Endometrial microvascular endothelial cells (primary cell): ENCODE data around the gene RGMB. TPM values are rescaled to one million over a fixed set of nuclear protein-coding genes. Genes with fewer than 3 reads are reported as not detected.

Experiments used
- in situ Hi-C: cut with HindIII; loops from 2 replicates; pipeline ENCODE4 v1.10.0; 2017; ENCODE audit warnings: low sequenced_read_pairs, low pct_unique_long_range_greater_than_20kb; ENCODE audit errors: inconsistent ontology term
- total RNA-seq: library from RNA; depleted of rRNA; stranded (reverse); fragments of >200 nt; gene quantifications from one replicate; pipeline ENCODE4 v1.2.3, GENCODE V29; 2015; ENCODE audit errors: inconsistent ontology term

Gene RGMB
- total RNA-seq, 1 donor from 2014 or later, result 40.3 TPM

DNA sequence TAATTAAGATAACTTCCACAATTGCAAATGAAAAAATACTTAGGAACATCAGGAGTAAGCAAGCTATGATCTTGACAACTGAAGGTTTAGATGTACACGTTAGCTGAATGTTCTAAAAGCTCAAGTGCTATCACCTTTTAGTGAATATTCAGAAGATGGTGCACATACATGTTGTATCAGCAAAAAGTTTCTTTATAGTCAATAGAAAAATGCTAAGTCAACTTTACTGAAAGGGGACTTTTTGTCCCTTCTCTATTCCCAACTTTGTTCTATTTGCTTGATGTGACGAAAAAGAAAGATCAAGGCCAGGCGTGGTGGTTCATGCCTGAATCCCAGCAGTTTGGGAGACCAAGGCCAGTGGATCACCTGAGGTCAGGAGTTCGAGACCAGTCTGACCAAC, 7.6 kb upstream of the RGMB start:
- in situ Hi-C loops, result no loop called here

DNA sequence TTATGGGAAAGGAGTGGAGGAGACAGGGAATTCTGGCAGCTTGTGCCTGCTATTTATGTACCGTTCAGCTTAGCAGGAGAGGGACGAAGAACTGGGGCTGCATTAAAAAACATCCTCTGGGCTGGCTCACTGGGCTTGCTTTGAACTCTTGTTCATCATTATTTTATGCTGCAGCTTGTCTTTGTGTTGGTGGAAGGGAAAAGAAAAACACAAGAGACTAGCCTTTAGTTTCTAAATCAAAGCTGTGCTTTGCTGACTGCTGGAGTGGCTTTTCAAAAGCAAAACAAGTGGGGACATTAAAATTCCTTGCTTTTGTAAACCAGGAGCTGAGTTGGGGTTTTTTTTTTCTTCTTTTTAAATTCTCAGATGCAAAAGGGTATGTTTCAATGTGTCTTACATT, 5.9 kb upstream of the RGMB start:
- in situ Hi-C loops, result no loop called here

DNA sequence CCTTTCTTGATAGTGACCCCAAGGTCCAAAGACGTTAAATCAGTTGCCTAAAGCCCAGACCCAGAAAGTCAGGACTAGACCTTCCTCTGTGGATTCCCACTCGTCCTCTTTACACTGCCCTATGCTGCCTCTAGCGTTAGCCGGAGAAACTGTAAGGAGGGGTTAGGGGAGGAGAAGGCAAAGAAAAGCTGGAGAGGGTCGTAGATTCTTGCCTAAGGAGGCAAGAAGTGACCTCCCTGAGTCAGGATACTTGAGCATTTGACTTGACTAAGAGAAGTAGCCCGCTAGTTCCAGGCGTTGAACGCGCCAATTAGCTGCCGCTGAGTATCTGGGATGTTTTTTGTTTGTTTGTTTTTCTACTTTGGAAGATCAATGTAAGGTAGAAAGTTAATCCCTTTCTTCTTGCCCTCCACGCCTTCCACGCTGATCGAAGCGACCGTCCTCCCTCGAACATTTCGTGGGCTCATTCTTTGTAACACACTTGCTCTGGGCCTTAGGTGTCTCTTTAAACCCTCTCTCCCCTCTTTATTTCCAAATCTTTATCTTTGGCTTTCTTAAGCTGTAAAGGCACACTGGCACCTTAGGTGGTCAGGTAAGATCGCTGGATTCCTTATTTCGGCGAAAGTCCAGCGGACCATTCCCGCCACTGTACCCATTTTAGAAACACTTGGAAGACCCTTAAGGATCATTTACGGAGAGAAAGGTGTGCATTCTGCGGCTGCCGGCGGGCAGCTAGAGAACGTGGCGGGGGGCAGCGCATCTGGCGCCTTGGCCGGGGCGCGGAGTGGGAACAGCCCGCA, 5.1 kb upstream of the RGMB start:
- in situ Hi-C loops, result no loop called here

DNA sequence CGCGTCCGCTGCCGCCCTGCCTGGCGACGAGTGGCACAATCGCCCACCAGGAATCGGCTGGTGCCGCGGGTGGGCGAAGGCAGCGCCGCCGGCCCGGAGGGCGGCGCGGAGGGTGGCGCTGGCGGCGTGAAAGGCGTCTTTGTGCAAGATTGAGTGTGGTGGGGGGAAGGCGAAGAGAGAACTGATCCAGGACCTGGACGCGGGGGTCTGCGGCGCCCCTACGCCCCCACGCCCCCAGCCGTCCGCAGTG, 4.6 kb upstream of the RGMB start:
- in situ Hi-C loops, result no loop called here

DNA sequence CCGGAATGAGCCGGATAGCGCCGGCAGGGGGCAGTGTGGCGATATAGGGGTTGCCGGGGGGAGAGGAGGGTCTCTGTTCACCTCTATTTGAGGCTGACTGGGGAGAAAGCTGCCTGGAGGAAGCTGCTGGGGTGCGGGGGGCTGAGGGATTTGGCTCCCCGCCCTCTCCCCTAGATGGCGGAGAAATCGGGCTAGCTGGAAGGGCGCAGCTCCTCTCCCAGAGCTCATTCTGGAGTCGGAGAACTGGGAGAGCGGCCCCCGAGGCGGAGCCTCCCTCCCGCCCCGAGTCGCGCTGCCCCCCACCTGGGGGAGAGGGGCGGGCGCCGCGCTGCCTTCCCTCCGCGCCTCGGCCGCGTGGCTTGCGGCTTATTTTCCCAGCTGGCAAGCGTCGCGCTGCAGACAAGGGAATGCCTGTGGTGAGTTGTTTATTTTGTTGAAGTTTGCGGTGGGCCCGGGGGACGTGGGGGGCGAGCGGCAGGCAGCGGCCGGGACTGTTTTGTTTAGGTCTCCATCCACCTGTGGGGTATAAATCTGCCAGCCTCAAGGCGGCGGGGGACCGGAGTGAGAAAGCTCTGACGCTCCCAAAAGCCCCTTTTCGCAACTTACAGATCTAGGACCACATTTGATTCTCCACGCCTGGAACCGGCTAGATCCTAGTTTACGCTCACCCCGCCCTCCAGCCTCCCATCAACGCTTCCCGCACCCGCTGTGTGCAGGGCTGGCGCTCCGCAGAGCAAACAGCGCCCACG, 4.1 kb upstream of the RGMB start:
- in situ Hi-C loops, result no loop called here

DNA sequence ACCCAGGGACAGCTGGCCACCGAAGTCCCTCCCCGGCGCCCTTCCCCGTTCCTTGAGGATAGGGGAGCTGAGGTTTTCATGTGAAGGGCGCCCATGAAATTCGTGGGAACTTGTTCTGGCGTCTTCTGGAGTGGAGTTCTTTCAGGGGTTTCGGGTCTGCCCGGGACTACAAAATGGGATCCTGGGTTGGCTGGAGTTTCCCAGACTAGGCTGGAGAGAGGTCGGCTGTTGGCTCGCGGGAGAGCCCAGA, 3.6 kb upstream of the RGMB start:
- in situ Hi-C loops, result no loop called here

DNA sequence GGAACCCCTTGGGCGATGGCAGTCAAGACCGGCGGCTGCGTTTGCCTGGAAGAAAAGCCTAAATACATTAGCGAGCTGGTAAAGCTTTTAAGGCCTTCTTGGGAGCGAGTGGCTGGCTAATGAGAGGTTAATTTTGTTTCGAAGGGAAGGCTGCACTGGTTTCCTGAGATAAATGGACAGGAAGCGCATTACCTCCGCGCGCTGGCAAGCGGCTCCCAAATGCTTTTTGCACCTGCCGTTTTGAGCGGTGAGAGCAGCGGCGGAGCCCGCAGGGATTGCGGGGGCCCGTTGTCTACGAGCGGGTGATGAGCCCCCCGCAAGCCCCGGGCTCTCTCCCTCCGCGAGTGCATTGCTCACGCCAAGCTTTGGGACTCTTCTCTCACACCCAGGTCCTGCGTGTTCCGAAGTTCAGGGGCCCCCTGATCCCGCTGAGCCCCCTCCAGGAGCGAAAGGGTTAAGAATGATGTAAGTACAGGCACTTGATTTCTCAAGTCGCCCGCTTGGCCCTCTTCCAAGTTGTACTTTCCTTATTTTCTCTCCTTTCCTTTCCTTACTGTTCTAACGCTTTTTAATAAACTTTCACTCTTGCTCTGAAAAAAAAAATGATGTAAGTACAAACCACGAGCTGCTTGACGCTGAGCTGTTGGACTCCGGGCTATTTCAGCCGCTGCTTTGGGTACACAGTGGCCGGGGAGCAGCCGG, 3.1 kb upstream of the RGMB start:
- in situ Hi-C loops, result no loop called here

DNA sequence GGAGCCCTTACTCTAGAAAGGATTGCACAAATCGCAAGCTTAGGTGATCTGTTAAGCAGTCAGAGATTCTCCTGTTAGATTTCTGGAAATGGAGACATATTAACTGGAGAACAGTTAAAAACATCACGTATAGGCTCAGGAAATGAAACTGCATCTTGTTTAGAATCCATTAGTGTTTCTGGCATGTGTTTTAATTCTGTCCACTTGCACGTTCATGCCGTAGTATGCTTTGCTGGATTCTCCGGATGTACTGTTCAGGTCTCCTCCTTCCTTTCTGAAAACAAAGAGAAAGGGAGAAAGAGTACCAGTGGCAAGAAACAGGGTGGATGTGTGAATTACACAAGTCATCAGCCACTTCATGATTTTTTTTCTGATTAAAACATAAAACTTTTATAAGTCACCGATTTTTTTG, 2.5 kb upstream of the RGMB start:
- in situ Hi-C loops, result no loop called here

DNA sequence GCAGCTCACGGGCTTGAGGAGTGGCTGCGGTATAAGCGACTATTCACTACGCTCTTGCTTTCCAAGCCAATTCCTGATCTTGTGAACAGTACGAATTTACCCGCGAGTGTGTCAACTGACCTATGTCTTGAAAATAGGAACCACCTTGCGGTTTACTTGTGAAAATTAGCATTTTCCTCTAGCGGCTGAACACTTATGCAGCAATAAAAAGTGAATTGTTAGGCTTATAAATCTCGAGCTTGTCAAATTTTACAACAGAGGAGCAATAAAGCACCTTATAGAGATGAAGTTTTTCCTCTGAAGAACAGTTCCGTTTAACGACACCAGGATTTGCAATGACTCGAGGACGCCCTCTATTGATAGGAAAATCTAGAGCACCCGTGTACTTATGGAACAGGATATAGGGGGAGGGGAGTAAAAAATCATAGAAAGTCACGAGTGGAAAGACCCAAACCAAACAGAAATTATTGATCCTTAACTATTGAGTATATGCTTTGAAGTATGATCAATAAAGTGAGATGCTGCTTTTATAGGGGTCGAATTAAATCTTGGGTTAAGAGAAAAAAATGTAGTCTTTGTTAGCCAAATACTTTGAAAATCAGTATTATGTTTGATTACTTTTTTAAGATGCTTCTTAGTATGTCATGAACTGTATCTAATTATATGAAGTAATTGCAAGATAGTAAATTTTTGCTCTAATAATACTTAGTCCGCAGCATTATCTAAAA, 1.9 kb upstream of the RGMB start:
- in situ Hi-C loops, result no loop called here

DNA sequence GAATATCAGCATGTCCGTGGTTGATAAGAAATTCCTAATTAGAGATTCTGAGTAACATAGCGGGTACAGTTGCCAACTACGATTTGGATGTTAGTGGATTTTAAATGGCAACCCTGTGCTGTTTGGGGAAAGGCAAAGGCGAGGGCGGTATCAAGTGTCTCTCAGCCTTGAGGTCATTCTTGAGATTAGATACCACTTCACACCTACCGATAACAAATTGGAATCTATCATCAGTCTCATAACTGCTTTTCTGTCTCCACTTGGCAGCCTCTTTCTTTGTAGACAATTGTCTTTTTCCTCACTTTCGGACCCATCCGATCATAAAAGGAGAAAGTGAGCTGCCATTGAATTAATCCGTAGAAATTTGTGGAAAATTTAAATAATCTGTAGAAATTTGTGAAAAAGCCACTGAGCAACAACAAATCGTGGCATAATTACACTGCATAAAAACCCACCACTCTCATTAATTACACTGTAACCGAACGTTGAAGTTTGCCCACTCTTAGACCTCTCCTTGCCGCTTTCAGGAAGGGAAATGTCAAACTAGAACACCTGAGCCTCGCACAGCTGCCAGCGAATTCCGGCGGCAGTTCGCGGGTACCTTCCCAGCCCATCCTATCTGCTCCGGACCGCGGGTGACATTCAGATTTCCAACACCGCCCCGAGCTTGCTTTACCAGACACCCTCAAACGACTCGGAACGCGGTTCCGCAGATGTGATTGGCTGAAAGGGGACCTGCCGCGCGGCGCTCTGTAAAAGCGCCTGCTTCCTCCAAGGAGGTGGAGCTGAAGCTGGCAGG, 849 bp upstream of the RGMB start:
- in situ Hi-C loops, result no loop called here

DNA sequence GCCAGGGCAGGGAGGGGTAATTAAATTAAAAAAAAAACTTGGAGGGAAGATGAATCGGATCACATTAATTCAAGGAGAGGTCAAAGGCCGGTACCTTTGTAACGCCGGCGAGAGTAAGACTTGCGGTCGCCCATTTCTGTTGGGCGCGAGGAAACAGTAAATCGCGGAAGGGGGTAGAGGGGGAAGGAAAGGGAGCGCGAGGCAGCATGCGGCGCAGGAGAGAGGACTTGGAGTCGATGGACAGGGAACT, 324 bp upstream of the RGMB start:
- in situ Hi-C loops, result no loop called here

DNA sequence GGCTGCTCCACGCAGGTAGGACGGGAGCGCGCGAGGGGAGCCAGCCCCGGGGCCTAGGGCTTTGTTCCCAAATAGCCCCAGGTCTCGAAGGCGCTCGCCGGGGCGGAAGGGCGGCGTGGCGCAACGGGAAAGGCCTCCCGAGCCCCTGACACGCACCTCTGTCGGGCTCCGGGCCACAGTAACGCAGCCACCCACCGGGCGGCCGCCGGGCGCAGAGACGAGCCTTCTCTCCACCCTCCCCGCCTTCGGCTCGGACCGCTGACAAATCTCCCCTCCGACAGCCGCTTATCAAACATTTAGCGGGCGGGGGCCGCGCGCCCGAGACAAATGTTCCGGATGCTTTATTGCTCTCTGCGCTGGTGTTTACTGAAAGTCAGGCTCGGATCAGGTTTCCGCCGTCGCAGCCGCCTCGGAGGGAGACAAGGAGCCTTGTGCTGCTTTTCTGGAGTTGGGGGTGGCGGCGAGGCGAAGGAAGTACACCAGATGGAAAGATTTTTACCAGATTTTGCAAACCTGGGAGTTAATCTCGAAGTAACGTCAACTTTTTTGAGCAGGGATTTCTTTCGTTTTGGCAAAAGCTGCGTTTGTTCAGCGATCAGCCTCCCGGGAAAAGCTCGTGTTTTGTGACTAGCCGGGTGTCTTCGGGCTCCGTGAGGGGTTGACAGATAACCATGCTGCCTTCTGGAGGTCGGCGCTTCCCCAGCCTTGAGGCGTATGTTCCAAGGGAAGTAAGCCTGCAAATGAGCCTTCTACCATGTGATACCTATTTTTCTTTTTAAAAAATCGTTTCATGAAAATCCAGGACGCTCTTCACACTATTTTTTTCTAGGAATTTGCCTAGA, 950 bp downstream of the RGMB start:
- in situ Hi-C loops, result no loop called here

DNA sequence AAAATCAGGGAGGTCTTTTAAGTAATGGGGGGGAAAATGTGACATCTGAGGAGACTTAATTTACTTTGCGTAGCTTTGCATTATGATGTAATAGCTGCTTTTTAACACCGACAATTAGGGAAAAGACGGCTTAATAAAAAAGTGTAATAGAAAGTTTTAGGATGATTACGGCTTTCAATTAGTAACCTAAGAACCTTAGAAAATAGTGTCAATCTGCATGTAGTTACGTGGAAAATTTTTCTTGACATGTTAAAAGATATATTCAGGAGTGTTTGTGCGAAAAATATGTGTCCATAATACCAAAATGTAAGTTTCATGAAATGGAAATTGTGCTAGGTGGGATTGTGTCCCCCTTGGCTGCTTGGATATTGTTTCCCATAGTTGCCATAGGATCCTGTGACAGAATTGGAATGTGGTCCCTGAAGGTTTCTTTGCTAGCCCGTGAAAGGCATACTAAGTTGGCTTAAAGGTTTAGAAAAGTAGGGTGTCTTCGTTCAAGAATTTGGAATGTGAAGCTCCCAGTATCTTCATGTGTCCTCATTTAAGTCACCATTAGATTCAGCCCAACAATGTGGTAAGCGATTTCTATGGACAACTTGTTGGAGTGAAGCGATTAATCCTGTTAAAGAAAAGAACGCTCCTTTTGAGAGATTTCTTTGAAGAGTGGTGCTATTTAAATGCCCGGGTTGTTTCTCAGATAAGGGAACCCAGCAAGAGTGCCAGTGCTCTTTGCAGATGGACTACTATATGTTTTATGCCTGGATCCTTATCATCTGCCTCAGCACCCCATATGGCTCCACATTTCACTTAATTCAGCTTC, 2.0 kb downstream of the RGMB start:
- in situ Hi-C loops, result no loop called here

DNA sequence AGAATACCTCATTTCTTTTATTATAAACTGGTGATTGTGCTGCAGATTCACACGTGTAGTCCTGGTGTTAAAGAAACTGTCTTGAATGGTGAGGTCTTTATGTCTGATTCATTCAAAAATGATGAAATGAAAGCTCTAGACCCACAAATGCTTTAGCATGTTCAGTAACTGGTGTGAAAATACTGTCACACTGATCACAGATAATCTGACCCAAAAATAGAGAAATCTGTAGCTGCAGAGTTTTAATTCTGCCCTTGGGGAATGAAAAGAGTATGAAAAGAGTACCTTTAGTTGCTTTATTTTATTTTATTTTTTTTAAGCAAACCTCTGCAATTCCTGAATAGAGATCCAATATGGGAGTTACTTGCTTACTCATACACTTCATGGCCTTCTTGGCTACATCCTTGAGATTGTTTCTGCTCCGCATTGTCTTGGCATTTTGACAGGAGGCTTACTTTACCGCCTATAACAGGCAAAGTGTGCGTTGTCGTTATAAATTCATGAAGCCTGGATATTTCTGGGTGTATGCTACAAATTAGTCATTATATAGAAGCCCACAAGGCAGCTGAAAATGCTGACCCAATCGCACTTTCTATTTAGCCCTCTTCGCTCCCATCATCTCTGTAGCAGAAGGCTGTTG, 2.7 kb downstream of the RGMB start:
- in situ Hi-C loops, result no loop called here

DNA sequence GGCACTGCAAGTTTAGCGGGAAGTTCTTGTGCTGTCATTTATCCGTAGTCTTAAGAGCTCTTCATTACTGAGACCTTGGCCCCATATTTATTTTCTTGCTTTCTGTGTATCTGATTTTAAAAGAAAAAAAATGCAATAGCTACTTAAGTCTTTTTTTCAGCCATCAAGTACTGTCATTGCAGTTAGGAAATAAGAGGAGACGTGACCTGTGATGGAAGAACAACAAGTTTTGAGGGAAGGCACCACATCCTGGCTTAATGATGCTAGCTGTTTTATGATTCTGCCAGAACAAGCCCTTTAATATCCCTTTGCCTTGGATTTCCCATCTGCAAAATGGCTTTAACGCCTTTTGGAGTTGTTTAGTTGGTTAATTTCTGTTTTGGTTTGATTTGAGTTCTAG, 3.8 kb downstream of the RGMB start:
- in situ Hi-C loops, result no loop called here

DNA sequence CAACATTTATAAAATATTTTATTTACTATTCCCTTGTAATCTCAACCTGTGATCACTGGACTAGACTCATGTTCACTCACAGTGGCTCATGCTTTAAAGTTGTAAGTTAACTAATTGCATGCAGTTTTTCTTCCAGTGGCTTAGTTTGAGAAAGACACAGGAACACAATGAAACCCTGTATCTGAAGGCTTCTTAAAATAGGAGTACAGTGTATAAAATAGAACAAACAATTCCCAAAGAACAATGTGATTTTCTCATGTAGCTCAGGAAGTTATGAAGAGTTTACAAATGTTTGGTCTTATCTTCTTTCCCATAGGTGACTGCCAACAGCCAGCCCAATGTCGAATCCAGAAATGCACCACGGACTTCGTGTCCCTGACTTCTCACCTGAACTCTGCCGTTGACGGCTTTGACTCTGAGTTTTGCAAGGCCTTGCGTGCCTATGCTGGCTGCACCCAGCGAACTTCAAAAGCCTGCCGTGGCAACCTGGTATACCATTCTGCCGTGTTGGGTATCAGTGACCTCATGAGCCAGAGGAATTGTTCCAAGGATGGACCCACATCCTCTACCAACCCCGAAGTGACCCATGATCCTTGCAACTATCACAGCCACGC, 5.9 kb downstream of the RGMB start:
- in situ Hi-C loops, result no loop called here

DNA sequence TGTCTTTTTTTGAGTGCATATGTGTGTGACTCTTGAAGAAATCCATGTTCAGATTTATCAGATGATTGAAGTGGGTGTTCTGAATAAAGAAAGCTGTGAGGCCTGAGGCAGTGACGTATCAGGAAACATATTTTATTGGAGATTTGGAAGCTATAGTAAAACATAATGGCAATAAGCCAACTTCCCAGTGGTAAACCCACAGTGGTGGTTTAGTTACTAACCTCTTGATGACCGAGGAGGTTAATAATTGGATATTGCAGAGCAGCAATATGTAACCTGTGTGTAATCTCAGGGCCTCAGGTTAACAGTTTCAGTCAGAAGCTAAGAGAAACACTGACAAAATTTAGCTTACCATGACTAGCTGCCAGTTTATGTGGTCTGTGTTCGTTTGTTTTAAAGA, 6.9 kb downstream of the RGMB start:
- in situ Hi-C loops, result no loop called here
